Suppressor macrophage treated with lipopolysaccharide for 4 hours (primary cell): Measurements from ENCODE around the gene FBXO31.

ENCODE experiments used
- DNase-seq: peaks from one replicate; pipeline ENCODE4 v3.0.0-alpha.2; 2020

FBXO31 gene

GRCh38 chr16:87304951-87305350 is 78.6 kb downstream of the FBXO31 start:
- no peak for DNase-seq

GRCh38 chr16:87303962-87304521 is 79.5 kb downstream of the FBXO31 start:
- no peak for DNase-seq

- DNase-seq = no peak
Observed at GRCh38 chr16:87303431-87303930, 80.1 kb downstream of the FBXO31 start.

- no peak for DNase-seq
Observed at GRCh38 chr16:87298857-87299465, 84.6 kb downstream of the FBXO31 start.

- DNase-seq = peak; percentile 48
Observed at GRCh38 chr16:87297918-87298631, 85.5 kb downstream of the FBXO31 start.

- no peak for DNase-seq
Observed at GRCh38 chr16:87297407-87297806, 86.2 kb downstream of the FBXO31 start.

- no peak for DNase-seq
Observed at GRCh38 chr16:87295661-87296531, 87.7 kb downstream of the FBXO31 start.

GRCh38 chr16:87295259-87295658 is 88.3 kb downstream of the FBXO31 start:
- peak; percentile 3 for DNase-seq

- DNase-seq = no peak
Observed at GRCh38 chr16:87293990-87294389, 89.6 kb downstream of the FBXO31 start.

- DNase-seq = no peak
Observed at GRCh38 chr16:87291944-87292343, 91.6 kb downstream of the FBXO31 start.

GRCh38 chr16:87288753-87289362 is 94.7 kb downstream of the FBXO31 start:
- no peak for DNase-seq

GRCh38 chr16:87286839-87287626 is 96.5 kb downstream of the FBXO31 start:
- no peak for DNase-seq

- DNase-seq = no peak
Observed at GRCh38 chr16:87284183-87284582, 99.4 kb downstream of the FBXO31 start.

GRCh38 chr16:87279094-87279658 is 104.4 kb downstream of the FBXO31 start:
- DNase-seq = no peak

GRCh38 chr16:87278191-87279093 is 105.1 kb downstream of the FBXO31 start:
- DNase-seq = peak; percentile 62
